ENCODE results near the gene MVD.
"Not testable (repeated sequence)": the region's sequence is repeated elsewhere in the genome, so short reads cannot be mapped to it uniquely, and the experiment has no call there.

Gene MVD

GRCh38 chr16:88677721-88678120, 14.8 kb upstream of the MVD start:
- DNase-seq (ENCODE audit: extremely low read depth, low read depth) = no peak
- TF ChIP-seq CTCF (IDR thresholded peaks at IDR 0.05; ENCODE audit: low read depth, low read length) = no peak

GRCh38 chr16:88676502-88677242, 13.8 kb upstream of the MVD start:
- no peak for TF ChIP-seq CTCF (IDR thresholded peaks at IDR 0.05; ENCODE audit: low read depth, low read length)
- DNase-seq (ENCODE audit: extremely low read depth, low read depth) = no peak

GRCh38 chr16:88673716-88674379, 11.0 kb upstream of the MVD start:
- TF ChIP-seq CTCF (IDR thresholded peaks at IDR 0.05; ENCODE audit: low read depth, low read length) = no peak
- no peak for DNase-seq (ENCODE audit: extremely low read depth, low read depth)

GRCh38 chr16:88672776-88673175, 9.9 kb upstream of the MVD start:
- DNase-seq (ENCODE audit: extremely low read depth, low read depth) = no peak
- peak; percentile 4 for TF ChIP-seq CTCF (IDR thresholded peaks at IDR 0.05; ENCODE audit: low read depth, low read length)

GRCh38 chr16:88671806-88672205, 8.9 kb upstream of the MVD start:
- no peak for DNase-seq (ENCODE audit: extremely low read depth, low read depth)
- no peak for TF ChIP-seq CTCF (IDR thresholded peaks at IDR 0.05; ENCODE audit: low read depth, low read length)

GRCh38 chr16:88669980-88670379, 7.1 kb upstream of the MVD start:
- TF ChIP-seq CTCF (IDR thresholded peaks at IDR 0.05; ENCODE audit: low read depth, low read length) = no peak
- DNase-seq (ENCODE audit: extremely low read depth, low read depth) = peak; percentile 44

- not testable (repeated sequence) for DNase-seq (ENCODE audit: extremely low read depth, low read depth)
Observed at GRCh38 chr16:88669493-88669892, 6.6 kb upstream of the MVD start.

Data from AG09319 (cell line).